ENCODE results near the gene NR0B1.

DNA sequence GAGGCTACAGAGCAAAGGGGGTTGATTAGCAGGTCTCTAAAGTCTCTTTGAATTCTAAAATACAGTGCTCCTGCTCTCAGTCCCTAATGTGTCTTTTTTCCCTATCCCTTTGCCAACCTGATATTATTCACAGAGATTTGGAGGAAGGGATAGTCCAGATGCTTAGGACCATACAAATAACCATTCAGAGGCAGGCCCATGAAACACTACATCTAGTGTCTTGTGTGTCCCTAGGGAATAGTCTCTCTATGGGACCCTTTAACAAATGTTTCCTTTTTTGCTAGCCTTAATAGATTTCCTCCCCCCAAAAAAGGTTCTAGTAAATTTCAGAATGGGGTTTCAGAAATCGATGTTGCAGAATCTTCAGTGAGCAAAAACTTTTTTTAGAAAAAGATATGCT is 1.7 kb downstream of the NR0B1 start:
- TF ChIP-seq, protein P1, sequence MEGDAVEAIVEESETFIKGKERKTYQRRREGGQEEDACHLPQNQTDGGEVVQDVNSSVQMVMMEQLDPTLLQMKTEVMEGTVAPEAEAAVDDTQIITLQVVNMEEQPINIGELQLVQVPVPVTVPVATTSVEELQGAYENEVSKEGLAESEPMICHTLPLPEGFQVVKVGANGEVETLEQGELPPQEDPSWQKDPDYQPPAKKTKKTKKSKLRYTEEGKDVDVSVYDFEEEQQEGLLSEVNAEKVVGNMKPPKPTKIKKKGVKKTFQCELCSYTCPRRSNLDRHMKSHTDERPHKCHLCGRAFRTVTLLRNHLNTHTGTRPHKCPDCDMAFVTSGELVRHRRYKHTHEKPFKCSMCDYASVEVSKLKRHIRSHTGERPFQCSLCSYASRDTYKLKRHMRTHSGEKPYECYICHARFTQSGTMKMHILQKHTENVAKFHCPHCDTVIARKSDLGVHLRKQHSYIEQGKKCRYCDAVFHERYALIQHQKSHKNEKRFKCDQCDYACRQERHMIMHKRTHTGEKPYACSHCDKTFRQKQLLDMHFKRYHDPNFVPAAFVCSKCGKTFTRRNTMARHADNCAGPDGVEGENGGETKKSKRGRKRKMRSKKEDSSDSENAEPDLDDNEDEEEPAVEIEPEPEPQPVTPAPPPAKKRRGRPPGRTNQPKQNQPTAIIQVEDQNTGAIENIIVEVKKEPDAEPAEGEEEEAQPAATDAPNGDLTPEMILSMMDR (conservative IDR thresholded peaks at IDR 0.05), result no peak
- TF ChIP-seq ZFX (IDR thresholded peaks at IDR 0.05), result no peak

All from C4-2B (cell line).